IMR-90 (cell line): Measurements from ENCODE around the gene TASP1. TPM values are rescaled to one million over a fixed set of nuclear protein-coding genes. Genes with fewer than 3 reads are reported as not detected.

Experiments
- ATAC-seq: fragments of 200-7000 bp; cut with Tn5 transposase; 2 replicates; pipeline ENCODE4 v1.9.1; 2020; ENCODE audit warnings: low read depth, mild to moderate bottlenecking, moderate library complexity
- BruUV-seq: library from RNA; stranded (reverse); fragments of 400-500 nt; replicated peaks from 2 replicates; lab custom pipeline; 2021; lab: Mats Ljungman, UMichigan
- CTCF ChIA-PET: fragments of 300-600 bp; formaldehyde crosslinking; extraction: SDS; loops from one replicate; lab custom pipeline; 2021; ENCODE audit warnings: antibody characterized with exemption; lab: Yijun Ruan, JAX
- POLR2A ChIA-PET: fragments of 300-600 bp; sonication (Branson Sonifier 250); formaldehyde crosslinking; loops from one replicate; lab custom pipeline; 2022; ENCODE audit warnings: antibody characterized with exemption; ENCODE audit not compliant: unreplicated experiment; lab: Charles Lee
- DNase-seq: peaks from one replicate; pipeline ENCODE4 v3.0.0; 2013
- H2AFZ ChIP-seq: replicated peaks from 2 replicates; pipeline ENCODE3; 2013; ENCODE audit warnings: low read length, mild to moderate bottlenecking; ENCODE audit not compliant: poor library complexity
- H2AK5ac ChIP-seq: 2 replicates; pipeline ENCODE4 v1.6.1; 2013; ENCODE audit warnings: low read depth, low read length, inconsistent platforms
- H2AK9ac ChIP-seq: replicated peaks from 2 replicates; pipeline ENCODE3; 2013; ENCODE audit warnings: mild to moderate bottlenecking, low read depth, low read length, moderate library complexity; ENCODE audit not compliant: poor library complexity
- H2BK120ac ChIP-seq: 2 replicates; pipeline ENCODE4 v1.6.1; 2013; ENCODE audit warnings: low read depth, low read length, inconsistent platforms
- H2BK15ac ChIP-seq: 3 replicates; pipeline ENCODE4 v1.6.1; 2013; ENCODE audit warnings: low read depth, low read length, inconsistent platforms
- H2BK20ac ChIP-seq: 2 replicates; pipeline ENCODE4 v1.6.1; 2013; ENCODE audit warnings: low read depth, mild to moderate bottlenecking, inconsistent platforms, low read length, moderate library complexity
- H2BK5ac ChIP-seq: 2 replicates; pipeline ENCODE4 v1.6.1; 2013; ENCODE audit warnings: mild to moderate bottlenecking, low read depth, low read length, inconsistent platforms; ENCODE audit not compliant: poor library complexity, severe bottlenecking
- H3K14ac ChIP-seq: replicated peaks from 2 replicates; pipeline ENCODE4 v1.6.1; 2013; ENCODE audit warnings: low read depth, low read length, inconsistent platforms
- H3K18ac ChIP-seq: 2 replicates; pipeline ENCODE4 v1.6.1; 2013; ENCODE audit warnings: low read depth, low read length, control low read depth
- H3K23ac ChIP-seq: 2 replicates; pipeline ENCODE4 v1.6.1; 2013; ENCODE audit warnings: low read depth, low read length, inconsistent platforms
- H3K27ac ChIP-seq: 2 replicates; pipeline ENCODE4 v1.5.1; 2013; ENCODE audit warnings: mild to moderate bottlenecking, control low read depth, low read length; ENCODE audit not compliant: insufficient read depth
- H3K27me3 ChIP-seq: 2 replicates; pipeline ENCODE4 v1.6.1; 2013; ENCODE audit warnings: low read length; ENCODE audit not compliant: control insufficient read depth, insufficient read depth
- H3K36me3 ChIP-seq: 2 replicates; pipeline ENCODE4 v1.6.1; 2013; ENCODE audit warnings: low read length, mixed read lengths; ENCODE audit not compliant: control insufficient read depth, insufficient read depth
- H3K4ac ChIP-seq: 2 replicates; pipeline ENCODE4 v1.6.1; 2013; ENCODE audit warnings: low read depth, low read length, inconsistent platforms
- H3K4me1 ChIP-seq: 2 replicates; pipeline ENCODE4 v1.6.1; 2013; ENCODE audit warnings: low read length, mixed read lengths; ENCODE audit not compliant: control insufficient read depth, insufficient read depth
- H3K4me2 ChIP-seq: 2 replicates; pipeline ENCODE4 v1.6.1; 2013; ENCODE audit warnings: low read depth, mild to moderate bottlenecking, control low read depth, low read length, moderate library complexity
- H3K4me3 ChIP-seq: 2 replicates; pipeline ENCODE4 v1.5.1; 2013; ENCODE audit warnings: low read depth, mild to moderate bottlenecking, control low read depth, low read length, moderate library complexity; ENCODE audit not compliant: insufficient read depth
- H3K56ac ChIP-seq: 2 replicates; pipeline ENCODE4 v1.6.1; 2013; ENCODE audit warnings: low read length, inconsistent platforms; ENCODE audit not compliant: insufficient read depth; ENCODE audit errors: extremely low read depth
- H3K79me1 ChIP-seq, 2 experiments: 2 replicates each; pipeline ENCODE4 v1.6.1; 2013; ENCODE audit warnings: low read length in 2 of 2, inconsistent platforms in 1 of 2, low read depth in 1 of 2
- H3K9ac ChIP-seq: 2 replicates; pipeline ENCODE4 v1.6.1; 2013; ENCODE audit warnings: low read depth, low read length, control low read depth
- H3K9me1 ChIP-seq: 2 replicates; pipeline ENCODE4 v1.6.1; 2013; ENCODE audit warnings: low read length, inconsistent platforms; ENCODE audit not compliant: insufficient read depth
- H3K9me3 ChIP-seq: 2 replicates; pipeline ENCODE4 v1.6.1; 2013; ENCODE audit warnings: low read length; ENCODE audit not compliant: control insufficient read depth, insufficient read depth
- H4K20me1 ChIP-seq: 2 replicates; pipeline ENCODE4 v1.6.1; 2013; ENCODE audit warnings: low read length, inconsistent platforms; ENCODE audit not compliant: insufficient read depth
- H4K5ac ChIP-seq: 2 replicates; pipeline ENCODE4 v1.6.1; 2013; ENCODE audit warnings: mild to moderate bottlenecking, low read depth, low read length, control low read depth
- H4K8ac ChIP-seq, 2 experiments: 2 replicates each; pipeline ENCODE4 v1.6.1; 2013; ENCODE audit warnings: low read depth in 2 of 2, low read length in 2 of 2, control low read depth in 1 of 2, inconsistent platforms in 1 of 2
- H4K91ac ChIP-seq: 2 replicates; pipeline ENCODE4 v1.6.1; 2013; ENCODE audit warnings: low read depth, low read length, inconsistent platforms; ENCODE audit not compliant: insufficient read depth
- BHLHE40 ChIP-seq: fragments of 150-350 bp; IDR thresholded peaks from 2 replicates; pipeline ENCODE4 v1.6.1; 2016; ENCODE audit warnings: mild to moderate bottlenecking, low read depth, low read length
- CHD1 ChIP-seq: IDR thresholded peaks from 2 replicates; pipeline ENCODE4 v1.6.1; 2012; ENCODE audit warnings: low read depth, low read length, improper control_type of control experiment
- ELK1 ChIP-seq: fragments of 150-350 bp; IDR thresholded peaks from 2 replicates; pipeline ENCODE4 v1.6.1; 2016; ENCODE audit warnings: low read depth, mild to moderate bottlenecking, low read length, moderate library complexity, borderline replicate concordance
- MAZ ChIP-seq: IDR thresholded peaks from 2 replicates; pipeline ENCODE4 v1.6.1; 2012; ENCODE audit warnings: low read depth, mild to moderate bottlenecking, low read length, improper control_type of control experiment, moderate library complexity, borderline replicate concordance
- NFE2L2 ChIP-seq: fragments of 150-350 bp; IDR thresholded peaks from 2 replicates; pipeline ENCODE4 v1.6.1; 2016; ENCODE audit warnings: low read depth, mild to moderate bottlenecking, low read length
- RAD21 ChIP-seq: IDR thresholded peaks from 2 replicates; pipeline ENCODE4 v1.6.1; 2012; ENCODE audit warnings: low read length, improper control_type of control experiment
- RCOR1 ChIP-seq: IDR thresholded peaks from 2 replicates; pipeline ENCODE4 v1.6.1; 2012; ENCODE audit warnings: mild to moderate bottlenecking, low read length, improper control_type of control experiment; ENCODE audit not compliant: insufficient replicate concordance
- SMC3 ChIP-seq: fragments of 150-350 bp; IDR thresholded peaks from 2 replicates; pipeline ENCODE4 v1.6.1; 2016; ENCODE audit warnings: low read depth, mild to moderate bottlenecking, antibody characterized with exemption, low read length, moderate library complexity
- WGBS, 2 experiments: methylation state at CpG; one replicate each; pipeline versions ENCODE4 v1.1.5 to v1.1.7; 2013; ENCODE audit warnings: missing lambda C conversion rate in 2 of 2; ENCODE audit not compliant: insufficient read length in 1 of 2; ENCODE audit errors: extremely low coverage in 2 of 2; 5-methylcytosine and 5-hydroxymethylcytosine counted together
- dilution Hi-C: fragments of 300-500 bp; cut with HindIII; formaldehyde crosslinking; loops from one replicate; pipeline ENCODE4 v1.14.3; 2018; ENCODE audit warnings: low sequenced_read_pairs; ENCODE audit not compliant: unreplicated experiment
- in situ Hi-C: fragments of 300-500 bp; cut with MboI; formaldehyde crosslinking; loops from 3 replicates; pipeline ENCODE4 v1.14.3; 2019; ENCODE audit warnings: low sequenced_read_pairs, inconsistent platforms, mixed read lengths
- intact Hi-C: fragments of 100-400 bp; cut with micrococcal nuclease; formaldehyde crosslinking; loops from 2 replicates; pipeline ENCODE4 v1.10.0; 2022
- polyA plus RNA-seq, 3 experiments: library from polyadenylated mRNA; depleted of rRNA; stranded (reverse); fragments of >200 nt; gene quantifications; 2 replicates each; pipeline ENCODE4 v1.2.3, GENCODE V29; 2012; ENCODE audit warnings: low replicate concordance in 1 of 3
- total RNA-seq: library from RNA; depleted of rRNA; stranded (reverse); fragments of >200 nt; gene quantifications from 2 replicates; pipeline ENCODE4 v1.2.3, GENCODE V29; 2012

TASP1 gene
- total and polyA plus RNA-seq, 2 of the 4 experiments (the other 2 are of a cell fraction): 3.9 to 7.9 TPM

- H4K20me1 ChIP-seq: no peaks in the 10 kb centered on the region
- H3K4me2 ChIP-seq: no peak overlapping the region
- ChIA-PET POLR2A (no interaction called here), CTCF (no interaction called here)
- no CpG with 5 or more reads among the region's 2 CpGs for WGBS, 2 experiments
- H4K91ac ChIP-seq: no peak overlapping the region
- no peak overlapping the region for H4K5ac ChIP-seq
- no peak overlapping the region for H3K4me3 ChIP-seq
- H3K9ac ChIP-seq: no peak overlapping the region
- no peak overlapping the region for H2AK5ac ChIP-seq
- H3K27ac ChIP-seq: no peak overlapping the region
- no TSS peak for BruUV-seq
- DNase-seq (no peak), ATAC-seq (no peak)
- peaks cover 5% of the 10 kb centered on the region for H3K4me1 ChIP-seq
- no peak for TF ChIP-seq NFE2L2
- no peak for TF ChIP-seq MAZ
- TF ChIP-seq CHD1: no peak
- TF ChIP-seq ELK1: no peak
- no peak for TF ChIP-seq RCOR1
- no peak for TF ChIP-seq SMC3
- TF ChIP-seq BHLHE40: no peak
- TF ChIP-seq RAD21: no peak
- H2AK9ac ChIP-seq: no peak overlapping the region
- in situ Hi-C loops: loop anchor here (25.0 kb wide), 1 partner anchor 109 kb away; no protein-coding TSS in a partner anchor
- no peak overlapping the region for H3K23ac ChIP-seq
- H3K79me1 ChIP-seq: no peaks in the 10 kb centered on the region
- no peak overlapping the region for H3K4ac ChIP-seq
- no peak overlapping the region for H4K8ac ChIP-seq
- H3K56ac ChIP-seq: no peak overlapping the region
- H2BK20ac ChIP-seq: no peak overlapping the region
- H3K14ac ChIP-seq: no peak overlapping the region
- no peaks in the 10 kb centered on the region for H3K9me1 ChIP-seq
- dilution Hi-C loops: no loop called here
- no peak overlapping the region for H2BK15ac ChIP-seq
- intact Hi-C loops: no loop called here
- no peak overlapping the region for H2BK120ac ChIP-seq
- no peaks in the 10 kb centered on the region for H3K36me3 ChIP-seq
- H3K9me3 ChIP-seq: no peaks in the 10 kb centered on the region
- no peak overlapping the region for H2BK5ac ChIP-seq
- peaks cover 2% of the 10 kb centered on the region for H3K27me3 ChIP-seq
- no peak overlapping the region for H3K18ac ChIP-seq
- no peak overlapping the region for H2AFZ ChIP-seq
Observed at GRCh38 chr20:13353261-13353945, 285.3 kb downstream of the TASP1 start.
